Breast epithelium (tissue), 3 donors: ENCODE data around the gene PNPLA7.

Source experiments
- POLR2AphosphoS5 ChIP-seq, 3 donors: sonication (generic); formaldehyde crosslinking; IDR thresholded peaks; one replicate each; pipeline ENCODE4 v1.6.1; 2017; ENCODE audit warnings: antibody characterized with exemption in 3 of 3
- TF ChIP-seq, protein P1 (sequence below), 3 donors: fragments of 450-650 bp; IDR thresholded peaks; one replicate each; pipeline ENCODE4 v1.5.1; 2016 to 2017; ENCODE audit warnings: antibody characterized with exemption in 3 of 3, mild to moderate bottlenecking in 3 of 3, moderate library complexity in 3 of 3

DNA sequence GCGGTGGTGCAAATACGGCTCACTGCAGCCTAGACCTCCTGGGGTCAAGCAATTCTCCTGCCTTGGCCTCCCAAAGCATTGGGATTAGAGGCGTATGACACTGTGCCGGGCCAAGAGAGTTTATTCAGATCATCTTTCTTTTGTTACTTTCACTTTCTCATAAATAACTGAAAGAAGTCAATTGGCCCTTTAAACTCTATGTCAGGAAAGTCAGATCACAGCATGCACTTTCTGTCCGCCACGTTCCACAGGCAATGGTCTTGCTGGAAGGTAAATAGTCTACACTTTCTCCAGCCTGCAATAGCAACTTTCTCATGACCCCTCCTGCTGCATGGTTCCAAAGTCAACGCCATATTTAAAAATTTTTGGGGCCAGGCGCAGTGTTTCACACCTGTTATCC lies 48.7 kb upstream of the PNPLA7 start:
- no peak for TF ChIP-seq POLR2AphosphoS5 (IDR thresholded peaks at IDR 0.05)
- TF ChIP-seq, protein P1, sequence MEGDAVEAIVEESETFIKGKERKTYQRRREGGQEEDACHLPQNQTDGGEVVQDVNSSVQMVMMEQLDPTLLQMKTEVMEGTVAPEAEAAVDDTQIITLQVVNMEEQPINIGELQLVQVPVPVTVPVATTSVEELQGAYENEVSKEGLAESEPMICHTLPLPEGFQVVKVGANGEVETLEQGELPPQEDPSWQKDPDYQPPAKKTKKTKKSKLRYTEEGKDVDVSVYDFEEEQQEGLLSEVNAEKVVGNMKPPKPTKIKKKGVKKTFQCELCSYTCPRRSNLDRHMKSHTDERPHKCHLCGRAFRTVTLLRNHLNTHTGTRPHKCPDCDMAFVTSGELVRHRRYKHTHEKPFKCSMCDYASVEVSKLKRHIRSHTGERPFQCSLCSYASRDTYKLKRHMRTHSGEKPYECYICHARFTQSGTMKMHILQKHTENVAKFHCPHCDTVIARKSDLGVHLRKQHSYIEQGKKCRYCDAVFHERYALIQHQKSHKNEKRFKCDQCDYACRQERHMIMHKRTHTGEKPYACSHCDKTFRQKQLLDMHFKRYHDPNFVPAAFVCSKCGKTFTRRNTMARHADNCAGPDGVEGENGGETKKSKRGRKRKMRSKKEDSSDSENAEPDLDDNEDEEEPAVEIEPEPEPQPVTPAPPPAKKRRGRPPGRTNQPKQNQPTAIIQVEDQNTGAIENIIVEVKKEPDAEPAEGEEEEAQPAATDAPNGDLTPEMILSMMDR (IDR thresholded peaks at IDR 0.05) = no peak
